Measurements from ENCODE around the gene EVI5L. TPM values are rescaled to one million over a fixed set of nuclear protein-coding genes. Genes with fewer than 3 reads are reported as not detected.

The EVI5L gene
- total and polyA plus RNA-seq, 3 donors from 2014 or later, result 45.8 to 69.3 (median 68.9) TPM

DNA sequence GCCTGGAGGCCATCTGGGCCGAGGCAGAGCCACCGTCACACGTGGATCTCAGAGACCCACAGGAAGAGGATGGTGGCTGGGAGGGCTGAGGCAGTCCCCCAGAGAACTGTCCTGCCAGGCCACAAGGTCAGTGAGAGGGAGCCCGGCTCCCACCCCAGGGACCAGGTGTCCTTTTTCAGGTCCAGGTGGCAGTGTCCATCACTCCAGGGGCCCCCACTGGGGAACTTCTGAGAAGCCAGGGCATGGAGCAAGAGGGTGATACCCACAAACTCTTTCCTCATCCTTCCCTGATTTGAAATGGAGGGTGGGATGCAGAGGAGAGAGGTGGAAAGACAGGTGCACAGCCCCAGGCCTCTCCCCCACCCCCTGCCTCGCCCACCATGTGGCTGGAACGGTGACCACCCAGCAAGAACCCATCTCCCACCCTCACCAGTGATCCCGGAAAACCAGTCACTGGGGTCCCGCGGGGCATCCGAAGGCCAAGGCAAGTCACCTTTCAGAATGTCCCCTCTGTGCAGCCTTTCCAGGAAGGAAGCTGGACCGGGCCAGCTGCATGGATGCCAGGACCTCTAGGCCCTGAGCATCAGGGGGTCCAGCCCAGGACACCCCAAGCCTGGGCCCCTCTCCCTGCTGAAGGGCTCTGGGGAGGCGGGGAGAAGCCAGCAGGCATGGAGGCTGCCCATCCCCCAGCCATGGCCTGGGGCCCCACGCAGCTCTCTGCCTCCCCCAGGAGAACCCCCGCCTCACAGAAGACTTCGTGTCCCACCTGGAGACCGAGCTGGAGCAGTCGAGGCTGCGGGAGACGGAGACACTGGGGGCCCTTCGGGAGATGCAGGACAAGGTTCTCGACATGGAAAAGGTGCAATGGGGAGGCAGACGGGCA is 30.1 kb downstream of the EVI5L start:
- Histone ChIP-seq H3K4me3 (no peak overlapping the region), H3K9me3 (no peaks in the 10 kb centered on the region), H3K4me1 (no peaks in the 10 kb centered on the region), H3K27me3 (no peaks in the 10 kb centered on the region), H3K27ac (no peak overlapping the region), H3K36me3 (ENCODE audit: low read depth, missing control alignments) (no peaks in the 10 kb centered on the region)
- no peak for TF ChIP-seq POLR2A (IDR thresholded peaks at IDR 0.05)
- TF ChIP-seq, protein P1, sequence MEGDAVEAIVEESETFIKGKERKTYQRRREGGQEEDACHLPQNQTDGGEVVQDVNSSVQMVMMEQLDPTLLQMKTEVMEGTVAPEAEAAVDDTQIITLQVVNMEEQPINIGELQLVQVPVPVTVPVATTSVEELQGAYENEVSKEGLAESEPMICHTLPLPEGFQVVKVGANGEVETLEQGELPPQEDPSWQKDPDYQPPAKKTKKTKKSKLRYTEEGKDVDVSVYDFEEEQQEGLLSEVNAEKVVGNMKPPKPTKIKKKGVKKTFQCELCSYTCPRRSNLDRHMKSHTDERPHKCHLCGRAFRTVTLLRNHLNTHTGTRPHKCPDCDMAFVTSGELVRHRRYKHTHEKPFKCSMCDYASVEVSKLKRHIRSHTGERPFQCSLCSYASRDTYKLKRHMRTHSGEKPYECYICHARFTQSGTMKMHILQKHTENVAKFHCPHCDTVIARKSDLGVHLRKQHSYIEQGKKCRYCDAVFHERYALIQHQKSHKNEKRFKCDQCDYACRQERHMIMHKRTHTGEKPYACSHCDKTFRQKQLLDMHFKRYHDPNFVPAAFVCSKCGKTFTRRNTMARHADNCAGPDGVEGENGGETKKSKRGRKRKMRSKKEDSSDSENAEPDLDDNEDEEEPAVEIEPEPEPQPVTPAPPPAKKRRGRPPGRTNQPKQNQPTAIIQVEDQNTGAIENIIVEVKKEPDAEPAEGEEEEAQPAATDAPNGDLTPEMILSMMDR (IDR thresholded peaks at IDR 0.05), result no peak
- 85 to 89% methylated on average over 17 to 22 of the region's 22 CpGs for WGBS, 2 donors
- intact Hi-C loops (cut with DNase I; ENCODE audit: low total_unique reads), result no loop called here
- DNase-seq, result no peak

DNA sequence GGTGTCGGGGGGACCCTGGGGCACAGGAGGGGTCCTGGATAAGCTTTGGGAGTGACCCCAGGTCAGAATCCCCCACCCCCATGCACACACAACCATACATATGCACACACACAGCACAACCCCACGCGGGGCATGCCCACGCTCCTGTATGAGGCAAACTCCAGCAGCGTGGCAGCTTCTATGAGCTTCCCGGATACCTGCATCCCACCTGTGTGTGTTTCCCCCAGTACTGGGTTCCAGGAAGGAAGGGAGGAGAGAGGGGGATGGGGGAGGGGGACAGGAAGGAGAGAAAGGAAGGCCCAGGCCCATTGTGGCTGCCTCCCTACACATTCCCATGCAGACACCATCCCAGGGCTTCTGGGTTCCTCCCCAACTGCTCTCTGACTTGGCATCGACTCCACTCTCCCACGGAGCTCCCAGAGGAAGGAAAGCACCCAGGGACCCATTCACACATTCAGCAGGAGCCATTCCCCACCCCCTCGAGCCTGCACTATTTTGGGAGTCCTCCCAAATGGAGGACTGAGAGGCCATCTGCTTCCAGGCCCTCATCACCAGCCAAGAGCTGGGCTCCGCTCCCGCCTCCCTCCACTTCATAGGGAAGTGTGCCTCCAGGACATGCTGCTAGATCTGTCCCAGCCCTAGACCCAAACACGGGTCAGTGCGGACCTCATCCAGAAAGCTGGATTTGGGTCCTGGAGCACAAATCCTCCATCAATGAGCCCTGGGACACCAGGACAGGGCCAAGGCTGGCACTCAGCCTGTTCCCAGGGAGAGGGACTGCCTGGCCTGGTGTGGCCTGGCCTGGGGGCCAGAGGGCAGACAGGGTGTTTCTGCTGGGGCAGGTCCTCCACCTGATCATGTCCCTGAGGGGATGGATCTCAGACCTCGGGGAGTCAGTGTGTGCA is 30.9 kb downstream of the EVI5L start:
- H3K36me3 ChIP-seq (ENCODE audit: low read depth, missing control alignments), result no peaks in the 10 kb centered on the region
- no peaks in the 10 kb centered on the region for H3K4me1 ChIP-seq
- H3K27ac ChIP-seq, result no peak overlapping the region
- intact Hi-C loops (cut with DNase I; ENCODE audit: low total_unique reads), result no loop called here
- TF ChIP-seq POLR2A (IDR thresholded peaks at IDR 0.05), result no peak
- TF ChIP-seq, protein P1 (IDR thresholded peaks at IDR 0.05), result no peak
- H3K9me3 ChIP-seq, result no peaks in the 10 kb centered on the region
- DNase-seq, result no peak
- H3K27me3 ChIP-seq, result no peaks in the 10 kb centered on the region
- no peak overlapping the region for H3K4me3 ChIP-seq
- 78 to 80% methylated on average over 12 to 13 of the region's 14 CpGs for WGBS, 2 donors

DNA sequence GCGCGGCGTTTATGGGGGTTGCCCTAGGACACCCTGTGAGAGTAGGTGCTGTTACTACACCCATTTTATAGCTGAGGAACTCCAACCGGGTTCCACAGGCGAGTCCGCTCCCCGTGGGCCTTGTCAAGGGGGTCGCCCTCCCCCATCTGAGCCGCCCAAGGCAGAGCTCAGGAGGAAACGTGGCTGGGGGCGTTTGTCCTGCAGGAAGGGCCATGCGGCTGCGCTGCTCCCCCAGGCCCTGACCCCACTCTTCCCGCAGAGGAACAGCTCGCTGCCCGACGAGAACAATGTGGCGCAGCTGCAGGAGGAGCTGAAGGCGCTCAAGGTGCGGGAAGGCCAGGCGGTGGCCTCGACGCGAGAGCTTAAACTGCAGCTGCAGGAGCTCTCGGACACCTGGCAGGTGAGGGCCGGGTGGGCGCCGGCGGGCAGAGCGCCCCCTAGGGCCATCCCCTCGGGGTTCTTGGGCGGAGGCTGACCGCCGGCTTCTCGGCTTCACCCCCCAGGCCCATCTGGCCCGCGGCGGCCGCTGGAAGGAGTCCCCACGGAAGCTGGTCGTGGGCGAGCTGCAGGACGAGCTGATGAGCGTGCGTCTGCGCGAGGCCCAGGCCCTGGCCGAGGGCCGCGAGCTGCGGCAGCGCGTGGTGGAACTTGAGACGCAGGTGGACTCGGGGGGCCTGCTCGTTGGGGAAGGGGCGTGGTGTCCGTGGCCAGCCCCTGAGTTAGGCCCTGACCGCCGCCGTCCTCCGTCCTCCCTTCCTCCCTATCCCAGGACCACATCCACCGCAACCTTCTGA is 31.8 kb downstream of the EVI5L start:
- DNase-seq, result no peak
- H3K36me3 ChIP-seq (ENCODE audit: low read depth, missing control alignments), result no peaks in the 10 kb centered on the region
- H3K4me3 ChIP-seq, result peak overlapping the region in 1 of 2 donors; percentile 12

DNA sequence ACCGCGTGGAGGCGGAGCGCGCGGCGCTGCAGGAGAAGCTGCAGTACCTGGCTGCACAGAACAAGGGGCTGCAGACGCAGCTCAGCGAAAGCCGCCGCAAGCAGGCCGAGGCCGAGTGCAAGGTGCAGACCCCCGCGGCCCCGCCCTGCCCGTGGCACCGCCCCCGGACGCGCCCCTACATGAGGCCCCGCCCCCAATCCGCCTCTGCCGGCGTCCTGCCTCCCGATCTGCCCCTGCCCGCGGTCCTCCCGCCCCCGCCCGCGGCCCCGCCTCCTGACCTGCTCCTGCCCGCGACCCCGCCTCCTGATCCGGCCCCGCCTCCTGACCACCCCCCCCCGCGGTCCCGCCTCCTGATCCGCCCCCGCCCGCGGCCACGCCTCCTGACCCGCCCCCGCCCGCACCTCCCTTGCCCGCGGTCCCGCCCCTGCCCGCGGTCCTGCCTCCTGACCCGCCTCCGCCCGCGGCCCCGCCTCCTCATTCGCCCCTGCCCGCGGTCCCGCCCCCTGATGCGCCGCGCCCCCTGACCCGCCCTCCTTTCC is 32.5 kb downstream of the EVI5L start:
- H3K27me3 ChIP-seq, result no peaks in the 10 kb centered on the region
- H3K4me3 ChIP-seq, result peak overlapping the region; percentile 12 to 39
- H3K4me1 ChIP-seq, result no peaks in the 10 kb centered on the region
- TF ChIP-seq, protein P1 (IDR thresholded peaks at IDR 0.05), result no peak
- no peak for TF ChIP-seq POLR2A (IDR thresholded peaks at IDR 0.05)
- H3K27ac ChIP-seq, result no peak overlapping the region
- H3K9me3 ChIP-seq, result no peaks in the 10 kb centered on the region
- no peaks in the 10 kb centered on the region for H3K36me3 ChIP-seq (ENCODE audit: low read depth, missing control alignments)
- 43% methylated on average over 20 of the region's 67 CpGs; no CpG with 5 or more reads in 1 of the 2 donors for WGBS, 2 donors
- peak; percentile 58 for DNase-seq
- intact Hi-C loops (cut with DNase I; ENCODE audit: low total_unique reads), result no loop called here

More for the DNA sequence above, 31.8 kb downstream of the EVI5L start:
- TF ChIP-seq, protein P1 (IDR thresholded peaks at IDR 0.05), result no peak
- no peak for TF ChIP-seq POLR2A (IDR thresholded peaks at IDR 0.05)
- no peaks in the 10 kb centered on the region for H3K4me1 ChIP-seq
- WGBS, 2 donors, result 65 to 71% methylated on average over 14 to 62 of the region's 63 CpGs
- no peaks in the 10 kb centered on the region for H3K9me3 ChIP-seq
- H3K27me3 ChIP-seq, result no peaks in the 10 kb centered on the region
- no peak overlapping the region for H3K27ac ChIP-seq
- intact Hi-C loops (cut with DNase I; ENCODE audit: low total_unique reads), result no loop called here
